HL-60 (cell line): ENCODE measurements around the gene DCAKD.

Experiments
- GABPA ChIP-seq: IDR thresholded peaks from 2 replicates; pipeline ENCODE4 v1.6.1; 2012; ENCODE audit warnings: low read depth
- POLR2AphosphoS5 ChIP-seq: IDR thresholded peaks from 2 replicates; pipeline ENCODE4 v1.6.1; 2012; ENCODE audit warnings: low read depth
- SPI1 ChIP-seq: IDR thresholded peaks from 2 replicates; pipeline ENCODE4 v1.6.1; 2012; ENCODE audit warnings: low read depth, mild to moderate bottlenecking, borderline replicate concordance
- TF ChIP-seq, protein P1 (sequence below): IDR thresholded peaks from one replicate; pipeline ENCODE4 v1.5.1; 2011; ENCODE audit warnings: low read length, control low read depth, inconsistent platforms; ENCODE audit not compliant: insufficient read depth
- TF ChIP-seq, protein P2 (sequence below): IDR thresholded peaks from 2 replicates; pipeline ENCODE4 v1.6.1; 2012; ENCODE audit warnings: low read depth; ENCODE audit not compliant: insufficient replicate concordance

DNA sequence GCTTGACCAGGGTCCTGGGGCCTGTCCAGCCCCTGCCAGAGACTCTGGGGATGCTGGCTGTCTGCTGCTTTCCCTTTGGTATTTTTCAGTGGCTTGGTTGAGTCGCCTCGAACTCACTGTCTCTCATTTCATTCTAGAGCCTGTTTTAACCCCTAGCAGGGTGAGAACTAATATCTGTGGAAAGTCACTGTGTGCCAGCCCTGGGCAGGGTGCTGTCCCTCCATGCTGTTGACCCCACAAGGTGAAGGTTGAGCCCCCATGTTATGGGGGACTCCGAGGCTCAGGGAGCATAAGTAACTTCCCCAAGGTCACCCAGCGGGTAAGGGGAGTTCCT, 33.0 kb downstream of the DCAKD start:
- TF ChIP-seq, protein P1, sequence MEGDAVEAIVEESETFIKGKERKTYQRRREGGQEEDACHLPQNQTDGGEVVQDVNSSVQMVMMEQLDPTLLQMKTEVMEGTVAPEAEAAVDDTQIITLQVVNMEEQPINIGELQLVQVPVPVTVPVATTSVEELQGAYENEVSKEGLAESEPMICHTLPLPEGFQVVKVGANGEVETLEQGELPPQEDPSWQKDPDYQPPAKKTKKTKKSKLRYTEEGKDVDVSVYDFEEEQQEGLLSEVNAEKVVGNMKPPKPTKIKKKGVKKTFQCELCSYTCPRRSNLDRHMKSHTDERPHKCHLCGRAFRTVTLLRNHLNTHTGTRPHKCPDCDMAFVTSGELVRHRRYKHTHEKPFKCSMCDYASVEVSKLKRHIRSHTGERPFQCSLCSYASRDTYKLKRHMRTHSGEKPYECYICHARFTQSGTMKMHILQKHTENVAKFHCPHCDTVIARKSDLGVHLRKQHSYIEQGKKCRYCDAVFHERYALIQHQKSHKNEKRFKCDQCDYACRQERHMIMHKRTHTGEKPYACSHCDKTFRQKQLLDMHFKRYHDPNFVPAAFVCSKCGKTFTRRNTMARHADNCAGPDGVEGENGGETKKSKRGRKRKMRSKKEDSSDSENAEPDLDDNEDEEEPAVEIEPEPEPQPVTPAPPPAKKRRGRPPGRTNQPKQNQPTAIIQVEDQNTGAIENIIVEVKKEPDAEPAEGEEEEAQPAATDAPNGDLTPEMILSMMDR = no peak
- no peak for TF ChIP-seq POLR2AphosphoS5
- TF ChIP-seq, protein P2, sequence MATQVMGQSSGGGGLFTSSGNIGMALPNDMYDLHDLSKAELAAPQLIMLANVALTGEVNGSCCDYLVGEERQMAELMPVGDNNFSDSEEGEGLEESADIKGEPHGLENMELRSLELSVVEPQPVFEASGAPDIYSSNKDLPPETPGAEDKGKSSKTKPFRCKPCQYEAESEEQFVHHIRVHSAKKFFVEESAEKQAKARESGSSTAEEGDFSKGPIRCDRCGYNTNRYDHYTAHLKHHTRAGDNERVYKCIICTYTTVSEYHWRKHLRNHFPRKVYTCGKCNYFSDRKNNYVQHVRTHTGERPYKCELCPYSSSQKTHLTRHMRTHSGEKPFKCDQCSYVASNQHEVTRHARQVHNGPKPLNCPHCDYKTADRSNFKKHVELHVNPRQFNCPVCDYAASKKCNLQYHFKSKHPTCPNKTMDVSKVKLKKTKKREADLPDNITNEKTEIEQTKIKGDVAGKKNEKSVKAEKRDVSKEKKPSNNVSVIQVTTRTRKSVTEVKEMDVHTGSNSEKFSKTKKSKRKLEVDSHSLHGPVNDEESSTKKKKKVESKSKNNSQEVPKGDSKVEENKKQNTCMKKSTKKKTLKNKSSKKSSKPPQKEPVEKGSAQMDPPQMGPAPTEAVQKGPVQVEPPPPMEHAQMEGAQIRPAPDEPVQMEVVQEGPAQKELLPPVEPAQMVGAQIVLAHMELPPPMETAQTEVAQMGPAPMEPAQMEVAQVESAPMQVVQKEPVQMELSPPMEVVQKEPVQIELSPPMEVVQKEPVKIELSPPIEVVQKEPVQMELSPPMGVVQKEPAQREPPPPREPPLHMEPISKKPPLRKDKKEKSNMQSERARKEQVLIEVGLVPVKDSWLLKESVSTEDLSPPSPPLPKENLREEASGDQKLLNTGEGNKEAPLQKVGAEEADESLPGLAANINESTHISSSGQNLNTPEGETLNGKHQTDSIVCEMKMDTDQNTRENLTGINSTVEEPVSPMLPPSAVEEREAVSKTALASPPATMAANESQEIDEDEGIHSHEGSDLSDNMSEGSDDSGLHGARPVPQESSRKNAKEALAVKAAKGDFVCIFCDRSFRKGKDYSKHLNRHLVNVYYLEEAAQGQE = no peak
- TF ChIP-seq GABPA = no peak
- no peak for TF ChIP-seq SPI1
